GM19025 (cell line): Measurements from ENCODE around the gene DDX51.
A peak's percentile ranks its signal among the peaks of the same experiment; 100 is the strongest.

Source experiments
- ATAC-seq: cut with Tn5 transposase; IDR thresholded peaks from one replicate; pipeline ENCODE4 v1.9.1; 2021; ENCODE audit warnings: mild to moderate bottlenecking, low read depth, moderate library complexity; ENCODE audit not compliant: unreplicated experiment

Gene DDX51, protein sequence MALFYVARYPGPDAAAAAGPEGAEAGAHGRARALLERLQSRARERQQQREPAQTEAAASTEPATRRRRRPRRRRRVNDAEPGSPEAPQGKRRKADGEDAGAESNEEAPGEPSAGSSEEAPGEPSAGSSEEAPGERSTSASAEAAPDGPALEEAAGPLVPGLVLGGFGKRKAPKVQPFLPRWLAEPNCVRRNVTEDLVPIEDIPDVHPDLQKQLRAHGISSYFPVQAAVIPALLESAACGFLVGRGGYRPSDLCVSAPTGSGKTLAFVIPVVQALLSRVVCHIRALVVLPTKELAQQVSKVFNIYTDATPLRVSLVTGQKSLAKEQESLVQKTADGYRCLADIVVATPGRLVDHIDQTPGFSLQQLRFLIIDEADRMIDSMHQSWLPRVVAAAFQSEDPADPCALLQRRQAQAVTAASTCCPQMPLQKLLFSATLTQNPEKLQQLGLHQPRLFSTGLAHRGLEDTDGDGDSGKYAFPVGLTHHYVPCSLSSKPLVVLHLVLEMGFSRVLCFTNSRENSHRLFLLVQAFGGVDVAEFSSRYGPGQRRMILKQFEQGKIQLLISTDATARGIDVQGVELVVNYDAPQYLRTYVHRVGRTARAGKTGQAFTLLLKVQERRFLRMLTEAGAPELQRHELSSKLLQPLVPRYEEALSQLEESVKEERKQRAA

DNA sequence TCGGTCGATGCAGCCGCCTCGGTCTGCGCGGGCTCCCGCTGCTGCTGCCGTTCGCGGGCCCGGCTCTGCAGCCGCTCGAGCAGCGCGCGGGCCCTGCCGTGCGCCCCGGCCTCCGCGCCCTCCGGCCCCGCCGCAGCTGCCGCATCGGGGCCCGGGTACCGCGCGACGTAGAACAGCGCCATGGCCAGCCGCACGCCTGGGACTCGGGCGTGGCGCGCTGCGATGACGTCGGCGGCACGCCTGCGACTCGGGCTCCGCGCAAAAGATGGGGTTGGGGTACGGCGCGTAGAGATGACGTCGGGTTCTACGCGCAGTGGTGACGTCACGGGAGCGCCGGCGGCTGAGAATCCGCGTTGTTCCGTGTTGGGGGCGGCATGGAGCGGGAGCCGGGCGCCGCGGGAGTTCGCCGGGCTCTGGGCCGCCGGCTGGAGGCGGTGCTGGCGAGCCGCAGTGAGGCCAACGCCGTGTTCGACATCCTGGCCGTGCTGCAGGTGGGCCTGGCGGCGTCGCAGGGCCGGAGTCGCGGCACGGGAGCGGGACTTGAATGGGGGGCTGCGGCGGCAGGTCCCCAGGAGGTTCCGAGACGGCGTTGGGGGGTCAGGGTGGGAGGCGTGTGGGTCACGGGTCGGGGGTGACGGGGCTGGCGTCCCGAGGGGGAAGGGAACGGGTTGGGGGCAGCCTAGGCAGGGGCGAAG is at the start of gene DDX51, which contains the start of gene NOC4L:
TSS of gene DDX51 (minus strand) at position 205 of the 695 bp plus-strand sequence. CDS start at position 182, 23 bp downstream.
TSS of gene NOC4L (plus strand) at position 343 of the 695 bp plus-strand sequence. CDS start at position 375, 32 bp downstream.
- peak; percentile 90 for ATAC-seq

DNA sequence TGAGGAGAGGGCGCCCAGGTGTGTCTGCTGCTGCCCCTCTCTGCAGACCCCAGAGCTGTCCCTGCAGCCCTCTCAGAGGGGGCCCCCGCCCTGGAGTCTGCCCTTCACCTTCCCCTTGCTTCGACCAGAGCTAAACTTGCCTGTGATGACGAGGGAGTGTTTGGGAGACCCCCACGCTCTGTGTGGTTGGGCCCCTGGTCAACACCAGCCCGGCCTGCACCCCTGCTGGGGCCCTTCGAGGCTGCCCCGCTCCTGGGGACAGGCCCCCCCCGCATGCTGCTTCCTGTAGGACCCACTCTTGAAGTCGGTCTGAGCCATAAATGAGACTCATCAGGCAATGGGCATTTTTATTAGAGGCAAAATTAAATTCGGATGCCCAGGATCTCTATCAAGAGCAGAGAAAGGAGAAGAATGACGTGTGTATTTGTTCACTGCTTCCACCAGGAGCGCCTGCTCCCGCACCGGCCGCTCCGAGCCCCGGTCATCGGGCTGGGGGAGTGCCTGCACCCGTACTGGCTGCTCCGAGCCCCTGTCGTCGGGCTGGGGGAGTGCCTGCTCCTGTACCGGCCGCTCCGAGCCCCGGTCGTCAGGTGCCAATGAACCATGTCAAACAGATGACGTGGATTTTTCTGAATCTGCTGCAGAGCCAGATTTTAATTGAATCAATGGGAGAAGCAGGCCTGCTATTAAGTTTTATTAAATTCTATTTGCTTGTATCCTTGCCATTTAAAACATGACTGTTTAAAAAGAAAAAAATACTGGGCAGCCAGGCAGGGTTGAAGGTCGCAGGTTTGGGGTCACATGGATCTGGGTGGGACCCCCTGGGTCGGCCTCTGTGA is 47.8 kb upstream of the DDX51 start:
- ATAC-seq, result no peak

DNA sequence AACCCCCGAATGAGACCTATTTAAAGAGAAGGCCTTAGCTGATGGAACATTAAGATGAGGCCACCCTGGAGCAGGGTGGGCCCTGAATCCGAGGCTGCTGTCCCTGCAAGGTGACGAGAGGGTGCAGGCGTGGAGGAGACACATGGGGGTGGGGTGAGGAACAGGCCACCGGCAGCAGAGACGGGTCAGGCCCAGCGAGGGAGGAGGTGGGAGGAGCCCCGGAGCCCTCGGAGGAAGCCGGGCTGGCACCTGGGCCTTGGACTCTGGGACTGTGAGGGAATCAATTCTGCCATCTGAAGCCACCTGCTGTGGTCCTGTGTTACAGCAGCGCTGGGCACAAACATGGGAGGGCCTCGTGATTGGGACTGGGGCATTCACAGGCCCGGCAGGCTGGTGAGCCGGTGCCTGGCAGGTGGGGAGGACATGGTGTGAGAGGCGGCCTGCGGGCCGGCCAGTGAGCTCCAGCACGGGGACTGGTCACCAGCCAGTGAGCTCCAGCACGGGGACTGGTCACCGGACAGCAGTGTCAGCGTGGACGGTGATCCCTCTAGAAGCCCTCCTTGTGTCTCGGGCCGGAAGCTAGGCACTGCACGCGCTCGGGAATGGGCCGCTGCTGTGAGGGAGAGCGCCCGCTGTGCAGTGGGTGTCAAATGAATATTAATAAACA is 46.8 kb upstream of the DDX51 start:
- no peak for ATAC-seq

DNA sequence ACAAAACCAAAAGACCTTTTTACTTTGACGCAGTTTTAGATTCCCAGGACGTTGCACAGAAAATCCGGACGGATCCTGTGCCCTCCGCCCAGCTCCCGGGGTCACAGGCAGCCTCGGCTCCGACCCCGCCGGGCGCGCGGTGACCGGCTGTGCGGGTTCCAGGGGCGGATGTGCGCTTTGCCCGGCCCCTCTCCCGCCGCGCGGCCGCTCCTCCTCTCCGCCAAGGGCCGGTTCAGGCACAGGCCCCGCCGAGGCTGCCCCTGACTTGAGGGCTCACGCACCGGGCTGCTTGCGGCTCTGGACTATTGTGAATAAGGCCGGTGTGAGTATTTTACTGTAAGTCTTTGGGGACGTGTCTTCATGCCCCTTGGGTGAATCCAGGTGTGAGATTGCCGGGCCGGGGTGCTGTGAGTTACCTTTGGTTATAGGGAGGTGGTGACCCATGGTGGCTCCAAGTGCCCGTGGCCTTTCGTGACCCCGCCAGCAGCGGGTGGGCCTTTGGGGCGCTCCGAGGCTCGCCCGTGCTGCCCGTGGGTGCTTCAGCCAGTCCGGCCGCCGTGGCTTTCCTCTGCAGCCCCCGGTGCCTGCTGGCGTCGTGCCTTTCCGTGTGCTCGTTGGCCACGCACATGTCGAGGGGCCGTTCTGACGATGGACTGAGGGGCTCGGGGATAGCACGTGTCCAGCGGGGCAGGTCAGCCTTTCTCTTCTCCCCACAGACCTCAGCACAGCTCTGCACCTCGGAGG is 46.1 kb upstream of the DDX51 start:
- ATAC-seq, result peak; percentile 15

DNA sequence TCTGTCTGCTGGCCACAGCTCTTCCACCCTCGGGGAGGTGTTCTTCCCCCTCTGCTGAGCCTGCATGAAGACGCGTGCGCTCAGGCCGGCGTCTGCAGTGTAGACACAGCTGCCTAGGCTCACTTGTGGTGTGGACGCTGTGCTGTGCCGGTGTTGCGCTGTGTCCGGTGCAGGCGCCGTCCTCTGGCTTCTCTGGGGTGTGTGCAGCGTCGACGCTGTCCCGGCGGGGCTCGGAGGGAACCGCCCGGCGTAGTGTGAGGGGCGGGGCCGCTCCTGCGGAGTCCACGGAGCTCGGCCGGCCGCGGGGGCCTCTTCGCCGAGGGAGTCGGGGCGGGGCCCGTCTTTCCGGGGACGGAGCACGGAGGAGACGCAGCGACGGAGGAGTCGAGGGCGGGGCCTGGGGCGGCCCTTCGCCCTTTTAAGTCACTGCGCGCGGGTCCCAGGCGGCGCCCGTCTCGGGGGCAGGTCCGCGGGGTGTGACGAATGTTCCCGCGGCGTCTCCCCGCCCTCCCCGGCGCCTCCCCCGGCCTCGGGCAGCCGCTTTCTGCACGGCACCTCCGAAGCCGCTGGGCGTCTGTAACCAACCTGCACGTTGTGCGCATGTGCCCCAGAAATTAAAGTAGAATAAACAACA is 45.4 kb upstream of the DDX51 start:
- ATAC-seq, result peak; percentile 88

DNA sequence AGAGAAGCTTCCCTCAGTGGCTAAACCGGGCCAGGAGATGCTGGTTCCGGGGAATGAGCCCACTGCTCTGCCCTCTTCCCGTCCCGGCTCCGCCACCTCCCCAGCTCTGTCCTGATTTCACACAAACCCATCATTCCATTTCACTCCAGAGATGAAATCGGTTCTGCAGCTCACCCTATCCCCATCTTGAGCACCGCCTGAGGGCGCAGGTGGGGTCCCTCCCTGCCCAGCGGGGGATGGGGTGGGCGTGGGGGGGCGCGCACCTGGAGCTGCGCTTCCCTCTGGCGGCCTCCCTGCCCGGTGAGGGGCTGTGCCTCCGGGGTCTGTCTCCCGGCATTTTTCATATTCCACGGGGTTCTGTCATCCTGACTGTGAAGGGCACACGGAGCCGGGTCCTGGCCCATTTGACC is 44.8 kb upstream of the DDX51 start:
- no peak for ATAC-seq

DNA sequence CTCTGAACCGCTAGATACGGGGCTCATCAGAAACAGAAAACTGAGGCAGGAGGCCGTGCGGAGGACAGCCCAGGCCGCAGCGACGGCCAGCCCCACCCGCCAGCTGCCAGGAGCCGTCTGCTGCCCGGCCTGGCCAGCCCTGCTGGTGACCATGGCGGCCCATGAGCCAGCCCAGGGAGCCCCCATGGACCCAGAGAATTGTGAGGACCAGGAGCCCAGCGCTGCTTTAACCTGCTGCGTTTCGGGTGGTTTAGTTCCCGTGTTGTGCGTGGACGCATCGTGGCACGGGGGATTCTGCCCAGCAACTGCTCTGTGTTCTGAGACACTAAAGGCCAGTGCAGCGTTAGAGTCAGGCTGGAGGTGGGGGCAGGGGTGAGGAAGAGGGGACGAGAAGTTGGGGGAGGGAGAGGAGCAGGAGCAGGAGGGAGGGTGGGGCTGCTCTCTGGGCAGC is 44.4 kb upstream of the DDX51 start:
- no peak for ATAC-seq

DNA sequence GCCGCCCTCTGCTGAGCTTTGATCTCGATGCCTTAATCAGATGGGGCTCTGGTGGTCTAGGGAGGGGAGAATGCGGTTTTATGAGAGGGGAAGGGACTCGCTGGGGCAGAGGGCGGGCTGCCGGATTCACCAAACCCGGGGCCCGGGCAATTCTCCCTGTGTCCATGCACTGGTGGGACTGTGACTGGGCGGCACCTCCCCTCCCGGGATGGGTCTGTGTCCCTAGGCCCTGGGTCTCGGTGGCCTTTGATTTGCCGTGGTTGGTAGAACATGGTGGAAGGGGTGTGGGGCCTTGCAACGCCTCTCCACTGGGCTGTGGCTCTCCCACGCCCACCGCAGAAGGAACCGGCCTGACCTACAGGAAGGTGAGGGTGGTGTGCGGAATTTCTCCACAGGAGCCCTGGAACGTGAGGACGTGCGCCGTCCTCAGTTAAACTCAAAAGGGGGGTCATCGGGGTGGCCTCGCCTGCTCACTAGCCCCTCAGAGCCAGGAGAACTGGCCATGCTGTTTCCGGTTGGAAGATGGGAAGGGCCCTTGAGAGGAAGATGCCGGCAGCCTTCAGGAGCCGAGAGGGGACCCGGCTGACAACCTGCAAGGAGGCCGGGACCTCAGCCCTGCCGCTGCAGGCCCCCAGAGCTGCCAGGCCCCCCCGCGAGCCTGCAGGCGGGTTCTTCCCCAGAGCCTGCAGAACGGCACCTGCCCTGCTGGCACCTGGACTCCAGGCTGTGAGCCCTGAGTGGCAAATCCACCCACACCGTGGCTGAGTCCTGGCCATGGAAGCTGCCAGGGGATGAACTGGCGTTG is 43.7 kb upstream of the DDX51 start:
- no peak for ATAC-seq

DNA sequence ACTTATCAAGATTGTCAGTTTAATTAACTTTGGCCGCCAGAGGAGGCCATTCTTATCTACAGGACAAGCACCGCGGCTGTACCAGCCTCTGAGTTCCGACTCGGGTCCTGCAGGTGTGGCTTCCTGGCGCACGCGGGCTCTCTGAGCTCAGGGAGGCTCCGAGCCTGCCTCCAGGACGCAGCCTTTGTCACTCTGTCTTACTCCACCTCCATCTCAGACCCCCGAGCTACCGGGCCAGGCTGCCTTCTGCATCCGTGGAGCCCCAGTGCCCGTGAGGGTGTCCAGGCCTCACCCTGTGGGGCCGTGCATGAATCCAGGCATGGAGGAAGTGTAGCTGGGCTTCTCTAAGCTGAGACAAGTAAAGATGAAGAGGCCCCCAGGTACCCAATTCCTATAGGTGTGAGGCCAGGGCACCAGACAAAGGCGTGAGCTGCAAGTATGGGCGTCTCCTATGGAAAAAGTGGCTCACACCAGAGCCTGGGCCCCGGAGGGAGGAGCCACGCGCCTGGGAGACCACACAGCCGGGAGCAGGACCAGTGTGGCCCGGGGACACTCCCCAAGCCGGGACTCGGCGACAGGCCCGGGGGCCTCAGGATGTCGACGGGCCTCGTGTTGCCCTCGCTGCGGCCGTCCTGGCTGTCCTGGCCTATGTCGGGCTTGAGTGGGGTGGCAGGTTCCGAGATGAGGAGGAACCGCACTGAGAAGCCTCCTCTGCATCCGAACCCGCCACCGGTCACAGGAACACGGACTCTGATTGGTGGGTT is 42.9 kb upstream of the DDX51 start:
- ATAC-seq, result no peak

DNA sequence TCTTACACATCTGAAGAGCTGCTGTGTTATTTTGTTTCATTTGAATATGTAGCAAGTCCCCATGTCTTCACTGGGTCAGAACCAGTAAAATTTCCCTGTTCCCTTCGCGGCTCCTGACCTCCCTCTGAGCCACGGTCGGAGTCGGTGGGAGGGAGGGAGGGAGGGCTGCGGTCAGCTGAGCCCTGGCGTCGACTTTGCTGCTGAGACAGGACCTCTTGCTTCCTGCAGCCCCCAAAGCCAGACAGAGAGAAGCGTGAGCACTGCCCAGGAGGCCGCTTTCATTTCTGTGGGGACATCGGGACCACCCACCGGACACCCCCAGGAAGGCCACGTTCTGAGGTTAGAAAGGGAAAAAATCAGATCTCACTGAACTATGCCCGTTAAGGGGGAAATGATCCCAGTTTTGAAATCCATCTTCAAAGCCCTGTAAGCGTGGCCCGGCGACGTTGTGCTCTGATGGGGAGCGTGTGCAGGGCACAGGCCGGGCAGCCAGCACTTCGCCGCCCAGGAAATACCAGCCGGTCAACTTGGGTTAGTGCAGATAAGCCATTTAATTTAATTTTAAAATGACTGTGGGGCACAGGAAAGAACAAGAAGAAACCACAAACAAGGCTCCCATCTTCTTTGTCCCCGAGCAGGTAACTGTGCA is 42.2 kb upstream of the DDX51 start:
- no peak for ATAC-seq

DNA sequence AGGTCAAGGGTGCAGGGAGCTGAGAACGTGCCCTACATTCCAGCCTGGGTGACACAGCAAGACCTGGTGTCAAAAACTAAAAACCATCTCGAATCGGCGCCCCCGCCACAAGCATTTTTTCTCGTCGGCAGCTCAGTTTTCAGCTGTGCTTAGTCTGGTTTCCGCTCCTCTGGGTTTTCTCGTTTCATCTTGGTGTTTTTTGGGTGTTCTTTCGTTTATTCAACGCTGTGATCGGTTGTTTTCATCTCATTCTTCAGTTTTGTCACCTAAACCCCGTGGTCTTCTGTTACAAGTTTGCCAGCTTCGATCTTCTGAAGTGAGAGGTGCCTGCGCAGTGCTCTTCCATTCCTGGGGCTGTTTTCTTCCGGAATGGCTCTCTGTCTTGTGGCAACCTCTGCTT is 41.6 kb upstream of the DDX51 start:
- no peak for ATAC-seq

DNA sequence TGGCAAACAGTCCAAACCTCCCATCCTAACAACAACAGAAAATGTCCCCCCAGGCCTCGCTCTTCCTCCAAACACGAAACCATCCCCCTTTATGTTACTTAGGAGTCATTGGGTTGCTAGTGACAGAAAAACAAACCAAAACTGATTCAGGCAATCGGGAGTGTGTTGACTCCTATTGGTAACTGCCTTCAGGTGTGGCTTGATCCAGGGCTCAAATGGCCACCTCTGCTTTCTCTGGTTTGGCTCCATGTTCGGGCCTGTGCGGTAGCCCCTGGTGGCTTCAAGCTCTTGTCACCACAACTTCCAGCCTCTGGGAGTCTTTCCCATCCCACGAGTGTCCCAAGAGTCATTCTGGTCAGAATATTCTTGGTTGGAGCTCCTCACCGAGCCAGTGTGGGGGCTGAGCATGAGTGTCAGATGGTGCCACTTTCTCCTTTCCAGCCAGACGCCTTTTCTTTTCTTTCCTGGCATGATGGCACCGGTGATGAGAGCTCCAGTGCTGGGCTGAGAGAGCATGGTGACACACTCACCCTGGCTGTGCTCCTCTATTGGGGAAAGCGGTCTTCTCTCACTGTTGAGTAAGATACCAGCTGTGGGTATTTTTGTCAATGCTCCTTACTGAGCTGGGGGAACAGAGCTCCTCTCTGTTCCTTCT is 38.7 kb upstream of the DDX51 start:
- no peak for ATAC-seq

DNA sequence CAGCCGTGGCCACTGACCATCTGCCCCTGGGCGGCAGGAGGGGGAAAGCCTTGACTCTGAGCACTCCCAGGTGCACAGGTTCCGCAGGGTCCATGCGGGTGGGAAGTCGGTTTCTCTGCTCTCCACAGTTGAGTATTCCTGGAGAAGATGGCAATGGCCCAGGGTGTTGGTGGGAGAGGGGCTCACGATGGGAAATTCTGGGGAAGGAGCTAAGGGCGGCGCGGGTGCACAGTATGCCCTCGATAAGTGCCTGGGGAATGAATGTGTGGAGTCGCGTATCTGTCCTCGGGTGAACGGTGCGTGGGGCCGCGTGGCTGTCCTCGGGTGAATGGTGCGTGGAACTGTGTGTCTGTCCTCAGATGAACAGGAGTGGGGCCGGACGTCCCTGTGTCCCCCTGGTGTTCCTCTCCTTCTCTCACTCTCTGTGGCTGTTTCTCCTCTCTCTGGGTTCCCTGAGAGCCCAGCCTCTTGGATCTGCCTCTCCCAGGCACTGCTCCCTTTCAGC is 38.1 kb upstream of the DDX51 start:
- no peak for ATAC-seq

DNA sequence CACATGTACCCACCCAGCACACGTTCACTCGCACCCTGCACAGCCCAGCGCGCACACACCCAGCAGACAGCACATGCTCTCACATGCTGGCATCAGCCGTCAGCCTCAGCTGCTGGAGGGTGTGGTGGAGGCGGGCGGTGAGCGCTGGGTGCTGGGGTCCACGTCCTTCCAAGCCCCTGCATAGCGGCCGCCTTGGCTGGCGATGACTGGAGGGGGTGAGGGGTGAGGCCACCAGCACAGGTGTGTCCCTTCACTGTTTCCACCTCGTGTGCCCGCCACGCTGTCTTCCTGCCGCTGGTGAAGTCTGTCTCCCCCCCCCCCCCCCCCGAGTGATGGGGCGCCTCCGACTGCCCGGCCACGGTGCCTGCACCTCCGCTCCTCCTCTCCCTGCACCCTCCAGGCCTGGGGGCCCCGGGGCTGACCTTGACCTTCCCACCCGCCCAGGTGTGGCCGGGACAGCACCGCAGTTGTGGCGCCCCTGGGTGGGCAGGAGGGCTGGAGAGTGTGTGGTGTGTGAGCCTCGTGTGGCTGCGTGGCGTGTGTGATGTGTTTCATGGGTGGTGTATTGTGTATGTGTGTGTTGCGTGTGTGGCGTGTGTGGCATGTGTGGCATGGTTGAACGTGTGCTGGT is 37.6 kb upstream of the DDX51 start:
- ATAC-seq, result no peak
